ENCODE measurements around the gene FBN1.

The FBN1 gene

DNA sequence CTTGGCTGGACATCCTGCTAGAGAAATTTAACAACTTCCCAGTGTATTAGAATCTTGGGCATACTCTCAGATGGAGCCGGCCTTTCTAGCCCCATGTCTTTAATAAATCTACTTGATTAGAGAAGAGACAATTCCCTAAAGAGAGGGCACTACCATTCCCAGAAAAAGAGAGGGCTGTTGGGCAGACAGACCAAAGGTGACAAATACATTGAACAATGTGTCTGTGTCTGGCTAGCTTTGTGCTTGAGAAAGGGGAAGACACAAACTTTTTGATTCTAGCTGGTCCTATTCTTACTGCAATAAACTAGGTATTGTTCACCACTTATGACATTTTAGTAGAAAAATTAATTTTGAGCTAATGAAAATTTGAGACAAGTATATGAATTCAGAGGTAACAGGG is 256.6 kb downstream of the FBN1 start:
- DNase-seq, result no peak

- no peak for DNase-seq
Measured at GRCh38 chr15:48388016-48388851, 257.3 kb downstream of the FBN1 start.

DNA sequence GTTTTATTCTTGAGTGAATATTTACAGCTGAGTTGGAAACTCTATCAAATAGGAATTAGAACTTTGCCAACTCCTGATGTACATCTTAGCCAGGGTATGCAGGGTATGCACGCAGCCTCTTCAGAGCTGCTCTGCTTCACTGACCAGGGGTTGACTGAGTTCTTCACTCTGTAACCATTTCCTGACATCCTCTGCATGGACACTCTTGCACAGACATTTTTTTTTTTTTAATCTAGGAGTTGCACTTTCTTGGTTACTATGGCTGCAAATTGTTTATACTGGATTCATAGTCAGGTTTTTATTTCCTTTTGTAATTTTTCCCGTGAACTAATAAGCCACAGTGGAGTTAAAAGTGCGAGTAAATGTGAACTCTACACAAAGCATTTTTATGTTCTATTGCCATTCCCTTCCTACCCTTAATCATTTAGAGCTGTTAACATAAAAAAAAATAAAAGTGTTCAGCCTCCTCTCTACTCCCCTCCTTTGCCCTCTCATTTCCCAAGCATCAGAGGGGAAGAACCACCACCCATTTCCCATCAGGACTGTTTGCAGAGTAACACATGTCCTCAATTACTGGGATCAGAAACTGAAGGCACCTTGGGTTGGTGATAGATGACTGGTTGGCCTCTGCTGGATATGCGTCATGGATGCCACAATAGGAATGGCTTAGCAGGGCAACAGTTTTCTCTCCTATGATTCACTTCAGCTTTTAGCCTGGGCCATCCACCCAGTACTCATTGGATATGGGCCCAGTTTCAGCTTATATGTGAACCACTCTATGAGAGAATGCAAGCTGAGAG is 260.3 kb downstream of the FBN1 start:
- DNase-seq, result no peak

DNA sequence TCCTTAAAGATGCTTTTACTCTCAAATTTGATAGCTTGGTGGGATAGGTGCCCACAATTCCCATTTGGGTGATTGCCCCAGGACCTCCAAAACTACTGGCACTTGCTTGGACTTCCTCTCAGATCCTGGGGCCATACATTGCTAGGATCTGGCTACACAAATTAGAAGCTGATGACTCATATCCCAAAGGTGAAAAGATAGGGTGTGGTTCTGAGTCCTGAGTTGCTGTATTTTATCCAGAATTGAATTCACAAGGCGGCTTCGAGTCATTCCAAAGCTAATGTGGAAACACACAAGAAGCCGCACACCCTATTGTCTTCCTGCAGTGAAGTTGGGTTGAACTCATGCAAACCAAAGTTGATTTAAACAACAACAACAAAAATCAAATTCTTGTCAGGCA is 260.9 kb downstream of the FBN1 start:
- no peak for DNase-seq

- DNase-seq, result no peak
Measured at GRCh38 chr15:48383031-48383430, 262.5 kb downstream of the FBN1 start.

DNA sequence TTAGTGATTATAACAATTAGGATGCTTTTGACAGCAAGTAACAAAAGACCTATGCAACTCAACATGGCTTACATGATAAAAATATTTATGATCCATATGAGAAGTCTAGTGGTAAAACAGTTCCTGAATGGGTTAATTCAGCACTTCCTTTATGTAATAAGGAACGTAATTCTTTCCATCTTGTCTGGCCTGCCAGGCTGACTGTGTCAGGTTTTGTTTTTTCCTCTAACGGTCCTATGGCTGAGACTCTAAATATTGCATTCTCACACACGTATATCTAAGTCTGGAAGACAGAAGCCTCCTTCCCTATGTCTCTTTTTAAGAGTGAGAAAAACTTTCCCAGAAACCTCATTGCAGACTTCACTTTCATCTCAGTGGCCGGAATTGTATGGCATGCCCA is 263.6 kb downstream of the FBN1 start:
- DNase-seq, result no peak

DNA sequence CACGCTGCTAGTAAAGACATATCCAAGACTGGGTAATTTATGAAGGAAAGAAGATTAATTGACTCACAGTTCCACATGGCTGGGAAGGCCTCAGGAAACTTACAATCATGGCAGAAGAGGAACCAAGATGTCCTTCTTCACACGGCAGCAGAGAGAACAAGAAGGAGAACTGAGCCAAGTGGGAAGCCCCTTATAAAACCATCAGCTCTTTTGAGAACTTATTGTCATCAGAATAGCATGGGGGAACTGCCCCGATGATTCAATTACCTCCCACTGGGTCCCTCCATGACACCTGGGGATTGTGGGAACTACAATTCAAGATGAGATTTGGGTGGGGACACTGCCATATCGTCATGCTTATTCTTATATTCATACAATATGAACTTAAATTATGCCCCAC is 265.3 kb downstream of the FBN1 start:
- DNase-seq, result no peak

- DNase-seq, result no peak
Measured at GRCh38 chr15:48375767-48376166, 269.7 kb downstream of the FBN1 start.

DNA sequence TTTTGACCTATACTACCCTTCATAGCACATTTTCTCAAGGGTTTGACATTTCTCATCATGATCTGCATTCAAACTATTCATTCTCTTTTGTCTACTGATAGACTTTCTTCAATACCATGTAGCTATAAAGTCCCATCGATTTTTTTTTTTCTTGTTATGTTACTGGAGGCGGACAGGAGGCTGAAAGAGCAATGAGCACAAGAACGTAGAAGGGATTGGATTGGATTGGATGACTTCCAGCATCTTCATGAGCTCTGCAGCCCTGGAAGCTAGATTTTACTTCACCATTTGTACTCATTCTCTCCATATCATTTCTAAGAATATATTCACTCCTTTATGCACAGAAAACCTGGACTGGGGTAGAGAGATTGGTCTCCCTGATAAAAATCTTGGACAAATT is 271.0 kb downstream of the FBN1 start:
- DNase-seq, result no peak

DNA sequence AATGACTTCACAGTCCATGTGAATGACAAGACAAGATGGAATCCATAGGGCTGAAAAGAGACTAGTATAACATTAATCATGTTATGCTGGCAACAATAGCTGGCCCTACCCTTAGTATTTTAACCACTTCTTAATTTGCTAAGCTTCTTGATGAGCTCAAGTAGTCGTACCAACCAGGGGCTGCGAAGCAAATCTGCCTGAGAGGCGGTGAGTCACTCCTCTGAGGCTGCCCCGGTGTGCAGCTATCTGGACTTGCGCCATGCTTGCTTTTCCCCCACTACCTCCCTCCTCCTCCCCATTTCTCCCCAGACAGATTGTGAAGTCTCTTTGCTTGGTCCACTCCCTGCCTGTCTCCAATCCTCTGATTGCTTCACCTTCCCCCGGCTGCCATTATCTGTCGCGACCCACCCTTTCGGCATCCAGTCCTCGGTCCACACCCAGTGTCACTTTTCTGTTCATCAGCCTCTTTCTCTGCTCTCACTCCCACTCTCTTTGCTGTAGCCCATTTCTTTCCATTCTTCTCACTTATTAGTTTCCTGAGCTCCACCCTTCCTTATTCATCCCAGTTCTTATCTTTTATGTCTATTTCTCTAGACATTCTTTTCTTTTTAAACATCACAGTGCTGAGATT is 271.6 kb downstream of the FBN1 start:
- DNase-seq, result no peak

DNA sequence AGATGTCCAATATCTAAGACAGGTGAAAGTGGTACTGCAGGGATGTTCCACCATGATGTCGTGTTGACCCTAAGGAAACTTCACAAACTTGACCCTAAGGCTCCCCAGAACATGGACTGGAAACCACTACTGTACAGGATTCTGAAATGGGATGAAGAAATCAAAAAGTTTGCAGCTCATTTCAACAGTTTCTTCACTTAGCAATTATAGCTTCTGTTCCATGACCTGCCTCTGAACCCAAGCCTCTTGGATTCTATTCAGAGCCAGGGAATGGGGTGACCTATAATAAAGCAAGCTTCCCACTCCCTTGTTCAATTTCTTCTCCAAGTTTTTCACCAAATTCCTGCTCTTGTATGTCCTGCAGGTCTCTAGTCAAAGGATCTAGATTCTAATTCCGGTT is 273.5 kb downstream of the FBN1 start:
- DNase-seq, result no peak

DNA sequence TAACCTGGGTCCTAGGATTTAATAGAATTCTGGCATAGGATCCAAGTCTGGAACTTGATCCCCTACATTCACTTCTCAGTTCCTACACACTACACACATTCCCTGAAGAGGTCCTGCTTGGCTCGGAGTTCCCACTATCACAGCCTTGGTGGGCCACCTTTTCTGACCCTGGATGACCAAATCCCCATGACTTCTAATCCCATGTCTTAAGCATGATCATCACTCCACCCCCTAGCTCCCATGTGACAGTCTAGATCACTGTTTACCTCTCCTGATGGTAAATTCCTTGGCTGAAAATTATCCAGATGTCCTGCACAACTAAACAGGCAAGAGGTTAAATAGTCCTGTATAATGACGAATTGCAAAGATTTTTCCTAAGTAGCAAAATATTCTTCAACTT is 274.0 kb downstream of the FBN1 start:
- no peak for DNase-seq

- DNase-seq, result no peak
Measured at GRCh38 chr15:48370460-48370859, 275.0 kb downstream of the FBN1 start.

DNA sequence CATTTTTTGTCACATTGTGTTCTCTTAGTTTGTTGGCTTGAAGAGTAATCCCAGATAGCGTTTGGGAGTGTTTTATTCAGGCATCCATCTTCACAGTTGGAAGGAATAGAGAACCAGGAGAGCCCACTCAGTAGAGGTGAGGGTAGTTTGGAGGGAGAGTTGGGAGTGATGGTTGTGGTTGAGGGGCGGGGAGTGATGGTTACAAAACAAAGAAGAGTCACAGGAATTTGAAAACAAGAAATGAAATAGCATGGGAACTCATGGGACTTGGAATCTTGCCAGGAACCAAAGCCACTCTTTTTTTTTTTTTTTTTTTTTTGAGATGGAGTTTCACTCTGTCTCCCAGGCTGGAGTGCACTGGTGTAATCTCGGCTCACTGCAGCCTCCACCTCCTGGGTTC is 278.0 kb downstream of the FBN1 start:
- DNase-seq, result no peak

- DNase-seq, result no peak
Measured at GRCh38 chr15:48366584-48367312, 278.8 kb downstream of the FBN1 start.

DNA sequence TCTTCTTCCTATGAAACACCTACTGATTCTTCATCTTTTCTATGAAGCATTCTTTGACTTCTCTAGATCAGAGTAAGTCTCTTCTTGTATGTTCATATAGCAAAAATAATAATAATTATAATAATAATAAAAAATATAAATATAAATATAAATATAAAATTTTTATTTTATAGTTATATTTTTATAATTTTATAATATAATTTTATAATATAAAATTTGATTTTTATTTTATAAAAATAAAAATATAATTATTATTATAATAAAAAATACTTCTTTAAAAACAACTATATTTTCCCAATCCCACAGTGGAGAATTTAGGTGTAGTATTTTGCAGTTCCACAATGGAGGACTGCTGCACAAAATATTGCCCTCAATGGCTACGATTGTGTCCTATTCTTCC is 279.9 kb downstream of the FBN1 start:
- DNase-seq, result no peak

GRCh38 chr15:48363474-48363873 is 282.0 kb downstream of the FBN1 start:
- DNase-seq, result no peak

GRCh38 chr15:48361685-48362084 is 283.8 kb downstream of the FBN1 start:
- DNase-seq, result no peak

- no peak for DNase-seq
Measured at GRCh38 chr15:48360841-48361240, 284.7 kb downstream of the FBN1 start.
